Skeletal muscle tissue (tissue), 4 donors: ENCODE results near the gene CHRNB1. TPM values are rescaled to one million over a fixed set of nuclear protein-coding genes. Genes with fewer than 3 reads are reported as not detected.
A peak's percentile ranks its signal among the peaks of the same experiment; 100 is the strongest.

Source experiments
- H3K27ac ChIP-seq: one replicate; pipeline ENCODE4 v1.7.0; 2013; ENCODE audit warnings: mild to moderate bottlenecking, low read depth, low read length, inconsistent platforms
- H3K27me3 ChIP-seq, 3 donors: one replicate each; pipeline ENCODE4 v1.7.0; 2013; ENCODE audit warnings: low read length in 3 of 3; ENCODE audit not compliant: control insufficient read depth in 3 of 3, insufficient read depth in 3 of 3
- H3K36me3 ChIP-seq, 3 donors: one replicate each; pipeline ENCODE4 v1.7.0; 2013; ENCODE audit warnings: low read length in 3 of 3; ENCODE audit not compliant: control insufficient read depth in 3 of 3, insufficient read depth in 3 of 3
- H3K4me1 ChIP-seq, 3 donors: one replicate each; pipeline ENCODE4 v1.7.0; 2013; ENCODE audit warnings: low read length in 3 of 3, mild to moderate bottlenecking in 3 of 3; ENCODE audit not compliant: control insufficient read depth in 3 of 3, insufficient read depth in 3 of 3
- H3K4me3 ChIP-seq, 3 donors: one replicate each; pipeline ENCODE4 v1.7.0; 2013; ENCODE audit warnings: low read length in 3 of 3
- H3K9ac ChIP-seq, 3 donors: one replicate each; pipeline ENCODE4 v1.7.0; 2013; ENCODE audit warnings: low read length in 3 of 3, mild to moderate bottlenecking in 3 of 3, moderate library complexity in 2 of 3, low read depth in 1 of 3
- H3K9me3 ChIP-seq, 3 donors: one replicate each; pipeline ENCODE4 v1.7.0; 2013; ENCODE audit warnings: low read length in 3 of 3; ENCODE audit not compliant: control insufficient read depth in 3 of 3
- total RNA-seq: library from RNA; depleted of rRNA; stranded (reverse); fragments of >200 nt; gene quantifications from one replicate; pipeline ENCODE4 v1.2.3, GENCODE V29; 2014
- donor health status: Osteomylitis.

CHRNB1 gene
- total RNA-seq, 1 donor from 2014 or later = 31.3 TPM

DNA sequence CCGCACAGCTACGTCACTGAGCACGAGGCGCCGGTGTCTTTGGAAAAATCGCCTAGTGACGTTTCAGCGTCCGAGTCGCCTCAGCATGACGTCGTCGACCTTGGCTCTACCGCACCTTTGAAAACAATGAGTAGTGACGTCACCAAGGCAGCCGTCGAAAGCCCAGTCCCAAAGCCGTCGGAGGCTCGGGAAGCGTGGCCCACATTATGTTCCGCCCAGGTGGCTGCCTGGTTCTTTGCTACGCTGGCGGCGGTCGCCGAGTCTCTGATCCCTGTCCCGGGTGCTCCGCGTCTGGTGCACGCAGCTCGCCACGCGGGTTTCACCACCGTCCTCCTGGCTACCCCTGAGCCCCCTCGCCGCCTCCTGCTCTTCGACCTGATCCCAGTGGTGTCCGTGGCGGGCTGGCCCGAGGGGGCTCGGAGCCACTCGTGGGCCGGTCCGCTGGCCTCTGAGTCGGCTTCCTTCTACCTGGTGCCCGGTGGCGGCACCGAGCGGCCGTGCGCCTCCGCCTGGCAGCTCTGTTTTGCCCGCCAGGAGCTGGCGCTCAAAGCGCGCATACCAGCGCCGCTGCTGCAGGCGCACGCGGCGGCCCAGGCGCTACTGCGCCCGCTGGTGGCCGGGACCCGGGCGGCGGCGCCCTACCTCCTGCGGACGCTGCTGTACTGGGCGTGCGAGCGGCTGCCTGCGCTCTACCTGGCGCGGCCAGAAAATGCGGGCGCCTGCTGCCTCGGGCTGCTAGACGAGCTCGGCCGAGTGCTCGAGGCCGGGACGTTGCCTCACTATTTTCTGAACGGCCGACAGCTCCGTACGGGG is 8.1 kb upstream of the CHRNB1 start:
- Histone ChIP-seq H3K9ac (peak overlapping the region; percentile 74 to 79 (median 76)), H3K27me3 (peaks cover 0 to 5% (median 0%) of the 10 kb centered on the region in 3 donors), H3K9me3 (no peaks in the 10 kb centered on the region), H3K4me3 (peak overlapping the region; percentile 57 to 74 (median 73)), H3K4me1 (peaks cover 34 to 51% (median 42%) of the 10 kb centered on the region in 3 donors), H3K27ac (peak overlapping the region; percentile 62), H3K36me3 (no peaks in the 10 kb centered on the region)

- H3K27me3 ChIP-seq = peaks cover 0 to 5% (median 0%) of the 10 kb centered on the region in 3 donors
- no peaks in the 10 kb centered on the region for H3K36me3 ChIP-seq
- H3K27ac ChIP-seq = peak overlapping the region; percentile 62
- H3K9ac ChIP-seq = peak overlapping the region; percentile 51 to 76 (median 73)
- H3K9me3 ChIP-seq = no peaks in the 10 kb centered on the region
- peak overlapping the region; percentile 65 to 74 (median 68) for H3K4me3 ChIP-seq
- H3K4me1 ChIP-seq = peaks cover 34 to 51% (median 42%) of the 10 kb centered on the region in 3 donors
These were observed 7.4 kb upstream of the CHRNB1 start for GRCh38 chr17:7437369-7437863.

- H3K27me3 ChIP-seq = peaks cover 0 to 5% (median 0%) of the 10 kb centered on the region in 3 donors
- peaks cover 34 to 52% (median 42%) of the 10 kb centered on the region in 3 donors for H3K4me1 ChIP-seq
- no peaks in the 10 kb centered on the region for H3K9me3 ChIP-seq
- peak overlapping the region; percentile 62 for H3K27ac ChIP-seq
- H3K9ac ChIP-seq = peak overlapping the region; percentile 66 to 76 (median 73)
- H3K36me3 ChIP-seq = no peaks in the 10 kb centered on the region
- H3K4me3 ChIP-seq = peak overlapping the region; percentile 50 to 68 (median 65)
These were observed 6.8 kb upstream of the CHRNB1 start for GRCh38 chr17:7437950-7438614.

DNA sequence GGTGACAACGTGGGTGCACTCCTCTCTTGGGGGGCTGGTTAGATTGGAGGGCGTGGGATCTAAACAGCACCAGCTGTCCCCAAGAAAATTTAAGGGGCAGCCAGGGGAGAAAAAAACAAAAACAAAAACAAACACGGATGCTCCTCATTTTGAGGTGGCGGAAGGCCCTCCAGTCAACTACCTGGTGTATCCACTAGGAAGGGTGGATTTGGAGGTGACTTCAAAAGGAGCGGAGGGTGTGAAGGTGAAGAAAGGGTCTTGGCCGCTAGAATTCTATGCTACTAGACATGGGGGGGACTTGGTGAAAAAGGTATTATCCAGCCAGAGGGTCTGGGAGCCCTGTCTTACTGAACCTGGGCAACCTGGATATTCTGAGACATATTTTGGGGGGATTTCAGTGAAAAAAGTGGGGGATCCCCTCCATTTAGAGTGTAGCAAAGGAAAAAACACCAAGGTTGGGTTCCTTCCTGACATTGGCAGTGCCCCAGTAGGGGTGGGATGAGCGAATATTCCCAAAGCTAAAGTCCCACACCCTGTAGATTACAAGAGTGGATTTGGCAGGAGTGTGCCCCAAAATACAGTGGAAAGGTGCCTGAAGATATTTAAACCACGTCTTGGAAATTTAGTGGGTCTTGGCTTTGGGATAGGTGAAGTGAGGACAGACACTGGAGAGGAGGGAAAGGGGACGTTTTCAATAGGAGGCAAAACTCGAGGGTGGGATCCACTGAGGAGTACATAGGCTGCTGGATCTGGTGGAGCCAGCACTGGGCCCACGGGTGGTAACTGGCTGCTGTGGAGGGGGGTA is 6.0 kb upstream of the CHRNB1 start:
- peaks cover 0 to 5% (median 0%) of the 10 kb centered on the region in 3 donors for H3K27me3 ChIP-seq
- H3K4me1 ChIP-seq = peaks cover 40 to 60% (median 50%) of the 10 kb centered on the region in 3 donors
- H3K9ac ChIP-seq = peak overlapping the region; percentile 38 to 73 (median 66)
- H3K9me3 ChIP-seq = no peaks in the 10 kb centered on the region
- H3K27ac ChIP-seq = no peak overlapping the region
- peak overlapping the region; percentile 46 to 60 (median 50) for H3K4me3 ChIP-seq
- H3K36me3 ChIP-seq = no peaks in the 10 kb centered on the region

GRCh38 chr17:7439462-7440112 is 5.3 kb upstream of the CHRNB1 start, which contains the start of gene FGF11:
Gene FGF11, plus strand, starts transcription at chr17:7439512. Its CDS starts 109 bp downstream, at chr17:7439621.
- peak within 1 kb of the TSS; percentile 69 to 88 (median 74) for H3K9ac ChIP-seq

DNA sequence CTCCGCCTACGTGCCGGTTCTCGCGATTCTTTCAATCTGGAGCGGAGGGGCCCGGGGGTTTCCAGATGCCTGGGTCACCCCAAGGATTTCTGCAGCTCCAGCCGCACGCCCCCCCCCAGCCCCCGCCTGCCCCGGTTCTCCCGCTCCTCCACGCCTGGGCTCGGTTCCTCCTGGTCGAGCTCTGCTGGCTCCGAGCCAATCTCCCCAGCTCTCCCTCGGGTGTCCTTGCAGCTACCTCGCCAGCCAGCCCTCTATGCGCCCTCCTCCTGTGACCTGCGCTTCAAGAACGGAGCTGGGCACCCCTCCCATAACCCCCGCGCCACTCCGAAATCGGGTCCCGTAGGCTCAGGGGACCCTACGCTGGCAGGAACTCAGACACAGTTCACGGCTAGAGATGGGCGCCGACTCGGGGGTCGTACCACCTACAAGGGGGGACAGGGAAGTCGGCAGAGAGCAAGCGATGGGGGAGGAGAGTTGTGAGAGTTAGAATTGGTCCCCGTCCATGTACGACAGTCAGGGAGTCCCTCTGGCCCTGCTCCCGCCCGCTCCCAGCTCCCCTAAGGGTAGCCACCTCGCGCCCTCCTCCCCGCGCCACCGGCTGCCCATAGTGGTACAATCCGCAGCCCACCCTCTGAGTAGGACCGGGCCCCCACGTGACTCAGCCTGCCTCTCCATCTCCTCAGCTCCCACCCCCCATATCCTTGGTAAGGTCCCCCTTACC is 4.6 kb upstream of the CHRNB1 start:
- no peaks in the 10 kb centered on the region for H3K36me3 ChIP-seq
- H3K27ac ChIP-seq = peak overlapping the region; percentile 71
- peak overlapping the region; percentile 69 to 88 (median 74) for H3K9ac ChIP-seq
- H3K4me1 ChIP-seq = peaks cover 48 to 68% (median 58%) of the 10 kb centered on the region in 3 donors
- H3K9me3 ChIP-seq = no peaks in the 10 kb centered on the region
- peak overlapping the region; percentile 62 to 81 (median 63) for H3K4me3 ChIP-seq
- peaks cover 0 to 5% (median 0%) of the 10 kb centered on the region in 3 donors for H3K27me3 ChIP-seq

More at GRCh38 chr17:7439462-7440112, 5.3 kb upstream of the CHRNB1 start, which contains the start of gene FGF11:
- H3K4me1 ChIP-seq = peaks cover 47 to 67% (median 57%) of the 10 kb centered on the region in 3 donors
- H3K36me3 ChIP-seq = no peaks in the 10 kb centered on the region
- H3K9me3 ChIP-seq = no peaks in the 10 kb centered on the region
- H3K4me3 ChIP-seq = peak within 1 kb of the TSS; percentile 62 to 81 (median 63)
- H3K27ac ChIP-seq = peak within 1 kb of the TSS; percentile 71
- peaks cover 0 to 5% (median 0%) of the 10 kb centered on the region in 3 donors for H3K27me3 ChIP-seq

- Histone ChIP-seq H3K36me3 (no peaks in the 10 kb centered on the region), H3K9ac (peak overlapping the region; percentile 61 to 88 (median 69)), H3K27ac (peak overlapping the region; percentile 71), H3K9me3 (no peaks in the 10 kb centered on the region), H3K4me3 (peak overlapping the region; percentile 59 to 81 (median 63)), H3K27me3 (peaks cover 0 to 5% (median 0%) of the 10 kb centered on the region in 3 donors), H3K4me1 (peaks cover 45 to 68% (median 57%) of the 10 kb centered on the region in 3 donors)
These were observed 4.0 kb upstream of the CHRNB1 start for GRCh38 chr17:7440834-7441195.

DNA sequence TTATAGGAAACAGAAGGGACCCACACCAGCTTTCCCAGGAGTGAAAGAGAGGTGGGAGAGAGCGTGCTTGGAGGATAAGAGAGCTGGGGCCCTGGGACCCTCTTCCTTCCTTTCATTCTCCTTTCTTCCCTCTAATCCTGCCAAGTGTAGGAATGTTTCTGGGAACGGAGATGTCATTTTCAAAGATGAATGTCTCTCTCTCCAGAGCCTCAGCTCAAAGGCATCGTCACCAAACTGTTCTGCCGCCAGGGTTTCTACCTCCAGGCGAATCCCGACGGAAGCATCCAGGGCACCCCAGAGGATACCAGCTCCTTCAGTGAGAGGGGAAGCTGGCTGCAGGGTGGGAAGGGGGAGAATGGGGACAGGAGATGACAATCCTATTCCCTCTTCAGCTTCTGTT is 3.6 kb upstream of the CHRNB1 start:
- Histone ChIP-seq H3K4me3 (no peak overlapping the region), H3K36me3 (no peaks in the 10 kb centered on the region), H3K4me1 (peaks cover 45 to 68% (median 57%) of the 10 kb centered on the region in 3 donors), H3K27me3 (peaks cover 0 to 5% (median 0%) of the 10 kb centered on the region in 3 donors), H3K9ac (peak overlapping the region in 2 of 3 donors; percentile 61 to 88), H3K9me3 (no peaks in the 10 kb centered on the region), H3K27ac (peak overlapping the region; percentile 71)
